ENCODE data around the gene NCOA7. TPM values are rescaled to one million over a fixed set of nuclear protein-coding genes. Genes with fewer than 3 reads are reported as not detected.

Gene NCOA7
- total RNA-seq, 2 experiments from 2014 or later, result 34.6 to 35.7 TPM

- TF ChIP-seq, protein P1, sequence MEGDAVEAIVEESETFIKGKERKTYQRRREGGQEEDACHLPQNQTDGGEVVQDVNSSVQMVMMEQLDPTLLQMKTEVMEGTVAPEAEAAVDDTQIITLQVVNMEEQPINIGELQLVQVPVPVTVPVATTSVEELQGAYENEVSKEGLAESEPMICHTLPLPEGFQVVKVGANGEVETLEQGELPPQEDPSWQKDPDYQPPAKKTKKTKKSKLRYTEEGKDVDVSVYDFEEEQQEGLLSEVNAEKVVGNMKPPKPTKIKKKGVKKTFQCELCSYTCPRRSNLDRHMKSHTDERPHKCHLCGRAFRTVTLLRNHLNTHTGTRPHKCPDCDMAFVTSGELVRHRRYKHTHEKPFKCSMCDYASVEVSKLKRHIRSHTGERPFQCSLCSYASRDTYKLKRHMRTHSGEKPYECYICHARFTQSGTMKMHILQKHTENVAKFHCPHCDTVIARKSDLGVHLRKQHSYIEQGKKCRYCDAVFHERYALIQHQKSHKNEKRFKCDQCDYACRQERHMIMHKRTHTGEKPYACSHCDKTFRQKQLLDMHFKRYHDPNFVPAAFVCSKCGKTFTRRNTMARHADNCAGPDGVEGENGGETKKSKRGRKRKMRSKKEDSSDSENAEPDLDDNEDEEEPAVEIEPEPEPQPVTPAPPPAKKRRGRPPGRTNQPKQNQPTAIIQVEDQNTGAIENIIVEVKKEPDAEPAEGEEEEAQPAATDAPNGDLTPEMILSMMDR (IDR thresholded peaks at IDR 0.05), result no peak
- Mint-ChIP-seq H3K36me3 (ENCODE audit: low read depth) (peaks cover 22% of the 10 kb centered on the region), H3K4me3 (no peak overlapping the region), H3K27me3 (no peaks in the 10 kb centered on the region), H3K9me3 (no peaks in the 10 kb centered on the region), H3K4me1 (ENCODE audit: low read depth) (peaks cover 64% of the 10 kb centered on the region), H3K27ac (peak overlapping the region; percentile 24)
- Histone ChIP-seq H3K9me3 (ENCODE audit: control insufficient read depth in 1 of 2, insufficient read depth in 1 of 2, low read length in 2 of 2) (no peaks in the 10 kb centered on the region), H3K27ac (ENCODE audit: low read depth in 1 of 2, low read length in 2 of 2) (no peak overlapping the region), H3K4me1 (ENCODE audit: insufficient read depth, low read length) (peaks cover 13% of the 10 kb centered on the region), H3K4me3 (ENCODE audit: low read length) (no peak overlapping the region), H3K36me3 (ENCODE audit: insufficient read depth, low read length) (peaks cover 6% of the 10 kb centered on the region), H3K27me3 (ENCODE audit: control insufficient read depth in 1 of 2, insufficient read depth in 2 of 2, low read length in 2 of 2) (no peaks in the 10 kb centered on the region)
- POLR2A ChIA-PET, result interaction anchor here (2.7 kb wide), 1 partner anchor 16 kb away, joined by 7 read pairs; no protein-coding TSS in a partner anchor
- ATAC-seq (ENCODE audit: poor library complexity), result no peak
- CTCF ChIA-PET, result interaction anchor here (2.2 kb wide), 1 partner anchor 9 kb away, joined by 7 read pairs; no protein-coding TSS in a partner anchor
- no peak for DNase-seq
- intact Hi-C loops (cut with DNase I, micrococcal nuclease), result loop anchor here in 1 of 2 experiments (5.0 kb wide), 2 partner anchors 40 to 90 kb away; no protein-coding TSS in a partner anchor
These were observed 6.5 kb downstream of the NCOA7 start for GRCh38 chr6:125797120-125797885.

- Histone ChIP-seq H3K27ac (ENCODE audit: low read depth in 1 of 2, low read length in 2 of 2) (no peak overlapping the region), H3K4me1 (ENCODE audit: insufficient read depth, low read length) (peaks cover 13% of the 10 kb centered on the region), H3K9me3 (ENCODE audit: control insufficient read depth in 1 of 2, insufficient read depth in 1 of 2, low read length in 2 of 2) (no peaks in the 10 kb centered on the region), H3K36me3 (ENCODE audit: insufficient read depth, low read length) (peaks cover 6% of the 10 kb centered on the region), H3K4me3 (ENCODE audit: low read length) (no peak overlapping the region), H3K27me3 (ENCODE audit: control insufficient read depth in 1 of 2, insufficient read depth in 2 of 2, low read length in 2 of 2) (no peaks in the 10 kb centered on the region)
- H3K27me3 Mint-ChIP-seq, result no peaks in the 10 kb centered on the region
- no peak overlapping the region for H3K4me3 Mint-ChIP-seq
- intact Hi-C loops (cut with DNase I, micrococcal nuclease), result loop anchor here in 1 of 2 experiments (5.0 kb wide), 2 partner anchors 39 to 89 kb away; no protein-coding TSS in a partner anchor
- POLR2A ChIA-PET, result interaction anchor here (1.8 to 2.7 kb wide), 2 partner anchors 7 to 17 kb away, joined by 7 to 10 read pairs; partner anchors contain the start of gene NCOA7
- CTCF ChIA-PET, result no interaction called here
- TF ChIP-seq, protein P1 (IDR thresholded peaks at IDR 0.05), result no peak
- ATAC-seq (ENCODE audit: poor library complexity) (no peak), DNase-seq (no peak)
- H3K9me3 Mint-ChIP-seq, result no peaks in the 10 kb centered on the region
- peak overlapping the region; percentile 24 for H3K27ac Mint-ChIP-seq
- H3K36me3 Mint-ChIP-seq (ENCODE audit: low read depth), result peaks cover 26% of the 10 kb centered on the region
- H3K4me1 Mint-ChIP-seq (ENCODE audit: low read depth), result peaks cover 64% of the 10 kb centered on the region
These were observed 7.2 kb downstream of the NCOA7 start for GRCh38 chr6:125797886-125798444.

DNA sequence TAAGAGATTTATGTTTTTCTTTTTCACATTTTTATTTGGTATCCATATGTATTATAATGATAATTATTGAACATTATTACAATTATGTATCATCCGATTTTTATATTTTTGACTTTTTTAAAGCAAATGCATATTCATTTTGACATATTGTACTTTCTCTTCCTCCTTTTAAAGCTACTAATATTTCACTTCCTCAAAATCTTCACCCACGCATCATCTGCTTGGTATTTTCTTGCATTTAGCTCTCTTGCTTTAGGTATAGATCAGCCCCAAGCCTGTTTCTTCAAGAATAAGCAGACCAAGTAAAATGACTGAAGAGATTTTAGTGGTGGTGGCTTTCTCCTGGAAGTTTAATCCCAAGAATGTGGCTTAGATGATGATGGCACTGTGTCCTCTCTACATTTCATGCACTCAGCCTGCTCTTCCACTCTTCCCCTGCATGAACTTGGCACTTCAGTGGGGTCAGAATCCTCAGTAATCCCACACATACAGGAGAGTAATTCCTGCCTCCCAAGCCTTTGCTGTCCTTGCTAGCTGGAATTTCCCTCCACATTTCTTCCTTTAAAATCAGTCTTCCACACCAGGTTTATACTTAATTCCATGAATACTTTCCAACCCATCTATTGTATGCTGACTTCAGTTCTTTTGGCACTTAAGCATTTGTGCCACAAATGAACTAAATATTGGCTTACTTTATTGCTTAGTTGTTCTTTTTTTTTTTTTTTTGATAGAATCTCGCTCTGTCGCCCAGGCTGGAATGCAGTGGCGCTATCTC lies 8.2 kb downstream of the NCOA7 start:
- no peak overlapping the region for H3K4me3 Mint-ChIP-seq
- intact Hi-C loops (cut with DNase I, micrococcal nuclease), result loop anchor here in 1 of 2 experiments (5.0 kb wide), 2 partner anchors 38 to 88 kb away; no protein-coding TSS in a partner anchor
- no peaks in the 10 kb centered on the region for H3K27me3 Mint-ChIP-seq
- no peaks in the 10 kb centered on the region for H3K9me3 ChIP-seq (ENCODE audit: control insufficient read depth in 1 of 2, insufficient read depth in 1 of 2, low read length in 2 of 2)
- peaks cover 9% of the 10 kb centered on the region for H3K4me1 ChIP-seq (ENCODE audit: insufficient read depth, low read length)
- H3K27me3 ChIP-seq (ENCODE audit: control insufficient read depth in 1 of 2, insufficient read depth in 2 of 2, low read length in 2 of 2), result no peaks in the 10 kb centered on the region
- peaks cover 62% of the 10 kb centered on the region for H3K4me1 Mint-ChIP-seq (ENCODE audit: low read depth)
- TF ChIP-seq, protein P1 (IDR thresholded peaks at IDR 0.05), result no peak
- peaks cover 6% of the 10 kb centered on the region for H3K36me3 ChIP-seq (ENCODE audit: insufficient read depth, low read length)
- peaks cover 32% of the 10 kb centered on the region for H3K36me3 Mint-ChIP-seq (ENCODE audit: low read depth)
- H3K9me3 Mint-ChIP-seq, result no peaks in the 10 kb centered on the region
- CTCF ChIA-PET, result interaction anchor here (1.2 kb wide), 1 partner anchor 9 kb away, joined by 3 read pairs; no protein-coding TSS in a partner anchor
- DNase-seq, result no peak
- POLR2A ChIA-PET, result interaction anchor here (0.6 to 2.7 kb wide), 4 partner anchors 8 to 425 kb away, joined by 5 to 10 read pairs (median 6); partner anchors contain the start of gene NCOA7
- H3K27ac ChIP-seq (ENCODE audit: low read depth in 1 of 2, low read length in 2 of 2), result no peak overlapping the region
- no peak for ATAC-seq (ENCODE audit: poor library complexity)
- H3K4me3 ChIP-seq (ENCODE audit: low read length), result no peak overlapping the region
- no peak overlapping the region for H3K27ac Mint-ChIP-seq

Measured in CD4-positive, alpha-beta T cell (primary cell).